ENCODE results near the gene OLIG2.

DNA sequence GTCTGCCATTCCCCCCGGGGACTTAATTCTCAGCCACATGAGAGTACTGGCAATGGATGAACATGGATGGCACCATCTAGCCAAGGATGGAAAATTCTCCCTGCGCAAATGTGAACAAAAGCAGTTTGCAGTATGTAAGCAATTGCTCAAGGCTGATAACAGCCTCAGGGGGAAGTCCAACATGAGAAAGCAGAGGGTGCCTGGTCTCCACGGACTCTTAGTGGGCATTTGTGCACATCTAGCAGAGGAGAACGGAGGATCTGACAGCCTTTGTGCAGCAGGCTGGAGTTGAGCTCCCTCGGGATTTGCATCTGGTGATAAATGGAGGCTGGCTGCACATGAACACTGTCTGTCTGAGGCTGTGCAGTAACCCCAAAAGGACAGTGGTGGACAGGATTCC is 30.3 kb downstream of the OLIG2 start:
- no peak for TF ChIP-seq CTCF (conservative IDR thresholded peaks at IDR 0.05; ENCODE audit: low read length)
- no peak for TF ChIP-seq EZH2phosphoT487 (IDR thresholded peaks at IDR 0.05; ENCODE audit: borderline replicate concordance, low read depth, low read length)

All from OCI-LY7 (cell line).